HG02973 (cell line): ENCODE data around the gene RNPS1.

ENCODE experiments used
- ATAC-seq: cut with Tn5 transposase; IDR thresholded peaks from one replicate; pipeline ENCODE4 v1.9.1; 2021; ENCODE audit warnings: moderate library complexity; ENCODE audit not compliant: unreplicated experiment

The RNPS1 gene

GRCh38 chr16:2236337-2237101, 31.4 kb downstream of the RNPS1 start, which contains the start of gene DNASE1L2:
TSS of gene DNASE1L2 (plus strand) at chr16:2236444. CDS start at chr16:2236817, 373 bp downstream.
- no peak for ATAC-seq

- ATAC-seq = no peak
These were observed 32.1 kb downstream of the RNPS1 start for GRCh38 chr16:2235695-2236336.

GRCh38 chr16:2235234-2235651, 32.7 kb downstream of the RNPS1 start:
- no peak for ATAC-seq

GRCh38 chr16:2234813-2235170, 33.1 kb downstream of the RNPS1 start:
- no peak for ATAC-seq

- ATAC-seq = no peak
These were observed 33.8 kb downstream of the RNPS1 start for GRCh38 chr16:2233872-2234812.

GRCh38 chr16:2233046-2233775, 34.7 kb downstream of the RNPS1 start:
- ATAC-seq = no peak

GRCh38 chr16:2232094-2232990, 35.6 kb downstream of the RNPS1 start:
- no peak for ATAC-seq

GRCh38 chr16:2231016-2231931, 36.7 kb downstream of the RNPS1 start:
- no peak for ATAC-seq

- ATAC-seq = no peak
These were observed 37.5 kb downstream of the RNPS1 start for GRCh38 chr16:2230376-2230775.

GRCh38 chr16:2229632-2230250, 38.2 kb downstream of the RNPS1 start:
- ATAC-seq = no peak

- no peak for ATAC-seq
These were observed 38.8 kb downstream of the RNPS1 start for GRCh38 chr16:2229091-2229490.

GRCh38 chr16:2228161-2228824, 39.6 kb downstream of the RNPS1 start:
- ATAC-seq = no peak

- ATAC-seq = no peak
These were observed 41.0 kb downstream of the RNPS1 start for GRCh38 chr16:2226918-2227317.

- no peak for ATAC-seq
These were observed 41.6 kb downstream of the RNPS1 start for GRCh38 chr16:2226245-2226793.

GRCh38 chr16:2223942-2224486, 43.9 kb downstream of the RNPS1 start:
- ATAC-seq = no peak

- peak; percentile 92 for ATAC-seq
These were observed 44.5 kb downstream of the RNPS1 start, which contains the start of gene E4F1 for GRCh38 chr16:2223221-2223941. TSS of gene E4F1 (plus strand) at chr16:2223591. CDS start at chr16:2223614, 23 bp downstream.
